HCT116 (cell line): ENCODE results near the gene CENPL.

ENCODE experiments used
- EZH2 ChIP-seq: fragments of 200-600 bp; sonication (generic); IDR thresholded peaks from 2 replicates; pipeline ENCODE4 v1.6.1; 2017; ENCODE audit warnings: antibody characterized with exemption, mixed run types
- POLR2A ChIP-seq: IDR thresholded peaks from 2 replicates; pipeline ENCODE4 v1.7.0; 2011; ENCODE audit warnings: borderline replicate concordance; ENCODE audit not compliant: insufficient read depth, insufficient read length; ENCODE audit errors: extremely low read depth
- POLR2AphosphoS5 ChIP-seq: IDR thresholded peaks from 2 replicates; pipeline ENCODE4 v1.6.1; 2011; ENCODE audit warnings: mild to moderate bottlenecking, low read depth, low read length, moderate library complexity
- RAD21 ChIP-seq: IDR thresholded peaks from 2 replicates; pipeline ENCODE4 v1.6.1; 2012; ENCODE audit warnings: low read depth, mild to moderate bottlenecking
- TF ChIP-seq, protein P1 (sequence below), 3 experiments: fragments of 200-600 bp in 1 of 3; sonication (generic) in 1 of 3; IDR thresholded peaks in 2 of 3; conservative IDR thresholded peaks in 1 of 3; 2 replicates each; pipeline ENCODE4 v1.5.1; 2012 to 2017; ENCODE audit warnings: low read depth in 2 of 3, low read length in 2 of 3, antibody characterized with exemption in 1 of 3, borderline replicate concordance in 1 of 3, control low read depth in 1 of 3, mild to moderate bottlenecking in 1 of 3, mixed read lengths in 1 of 3, mixed run types in 1 of 3, moderate library complexity in 1 of 3; ENCODE audit not compliant: insufficient read depth in 1 of 3
- TF ChIP-seq, protein P2 (sequence below): IDR thresholded peaks from 2 replicates; pipeline ENCODE4 v1.6.1; 2011; ENCODE audit warnings: mild to moderate bottlenecking, low read length, moderate library complexity; ENCODE audit not compliant: insufficient replicate concordance; ENCODE audit errors: extremely low read depth

DNA sequence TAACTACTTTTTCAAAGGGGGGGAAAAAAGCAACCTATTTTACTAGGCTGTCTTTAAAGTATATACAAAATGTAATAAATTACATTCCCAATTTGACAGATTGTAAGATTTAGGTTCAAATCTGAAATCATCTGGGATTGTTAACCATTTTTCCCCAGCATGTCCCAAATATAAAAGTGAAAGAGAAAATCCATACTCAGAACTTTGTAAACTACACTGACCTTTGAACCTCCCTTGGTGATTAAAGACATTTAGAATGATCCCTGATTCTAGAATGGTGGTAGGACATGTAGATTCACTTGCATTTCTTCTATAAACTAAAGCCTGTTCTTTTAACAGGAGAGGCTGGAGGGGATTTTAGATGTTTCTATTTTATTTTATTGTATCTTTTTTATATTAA is 70.9 kb downstream of the CENPL start:
- TF ChIP-seq POLR2A (no peak), EZH2 (no peak), POLR2AphosphoS5 (no peak), RAD21 (no peak)
- TF ChIP-seq, protein P1, sequence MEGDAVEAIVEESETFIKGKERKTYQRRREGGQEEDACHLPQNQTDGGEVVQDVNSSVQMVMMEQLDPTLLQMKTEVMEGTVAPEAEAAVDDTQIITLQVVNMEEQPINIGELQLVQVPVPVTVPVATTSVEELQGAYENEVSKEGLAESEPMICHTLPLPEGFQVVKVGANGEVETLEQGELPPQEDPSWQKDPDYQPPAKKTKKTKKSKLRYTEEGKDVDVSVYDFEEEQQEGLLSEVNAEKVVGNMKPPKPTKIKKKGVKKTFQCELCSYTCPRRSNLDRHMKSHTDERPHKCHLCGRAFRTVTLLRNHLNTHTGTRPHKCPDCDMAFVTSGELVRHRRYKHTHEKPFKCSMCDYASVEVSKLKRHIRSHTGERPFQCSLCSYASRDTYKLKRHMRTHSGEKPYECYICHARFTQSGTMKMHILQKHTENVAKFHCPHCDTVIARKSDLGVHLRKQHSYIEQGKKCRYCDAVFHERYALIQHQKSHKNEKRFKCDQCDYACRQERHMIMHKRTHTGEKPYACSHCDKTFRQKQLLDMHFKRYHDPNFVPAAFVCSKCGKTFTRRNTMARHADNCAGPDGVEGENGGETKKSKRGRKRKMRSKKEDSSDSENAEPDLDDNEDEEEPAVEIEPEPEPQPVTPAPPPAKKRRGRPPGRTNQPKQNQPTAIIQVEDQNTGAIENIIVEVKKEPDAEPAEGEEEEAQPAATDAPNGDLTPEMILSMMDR (IDR thresholded peaks at IDR 0.05 in 2 of 3, conservative IDR thresholded peaks at IDR 0.05 in 1 of 3; ENCODE audit: borderline replicate concordance in 1 of 3, insufficient read depth in 1 of 3, low read depth in 2 of 3, low read length in 2 of 3): no peak
- TF ChIP-seq, protein P2, sequence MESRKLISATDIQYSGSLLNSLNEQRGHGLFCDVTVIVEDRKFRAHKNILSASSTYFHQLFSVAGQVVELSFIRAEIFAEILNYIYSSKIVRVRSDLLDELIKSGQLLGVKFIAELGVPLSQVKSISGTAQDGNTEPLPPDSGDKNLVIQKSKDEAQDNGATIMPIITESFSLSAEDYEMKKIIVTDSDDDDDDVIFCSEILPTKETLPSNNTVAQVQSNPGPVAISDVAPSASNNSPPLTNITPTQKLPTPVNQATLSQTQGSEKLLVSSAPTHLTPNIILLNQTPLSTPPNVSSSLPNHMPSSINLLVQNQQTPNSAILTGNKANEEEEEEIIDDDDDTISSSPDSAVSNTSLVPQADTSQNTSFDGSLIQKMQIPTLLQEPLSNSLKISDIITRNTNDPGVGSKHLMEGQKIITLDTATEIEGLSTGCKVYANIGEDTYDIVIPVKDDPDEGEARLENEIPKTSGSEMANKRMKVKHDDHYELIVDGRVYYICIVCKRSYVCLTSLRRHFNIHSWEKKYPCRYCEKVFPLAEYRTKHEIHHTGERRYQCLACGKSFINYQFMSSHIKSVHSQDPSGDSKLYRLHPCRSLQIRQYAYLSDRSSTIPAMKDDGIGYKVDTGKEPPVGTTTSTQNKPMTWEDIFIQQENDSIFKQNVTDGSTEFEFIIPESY: no peak
